NB4 (cell line): ENCODE results near the gene LAMA3.

ENCODE experiments used
- DNase-seq: peaks from one replicate; pipeline ENCODE4 v3.0.0; 2010; ENCODE audit warnings: low read depth
- H3K4me3 ChIP-seq: one replicate; pipeline ENCODE4 v1.5.1; 2011; ENCODE audit warnings: mild to moderate bottlenecking, low read depth, low read length, moderate library complexity
- MYC ChIP-seq: IDR thresholded peaks from 2 replicates; pipeline ENCODE4 v1.6.1; 2011; ENCODE audit warnings: low read depth, low read length
- POLR2A ChIP-seq: IDR thresholded peaks from 2 replicates; pipeline ENCODE4 v1.6.1; 2011; ENCODE audit warnings: mild to moderate bottlenecking; ENCODE audit not compliant: insufficient read length; ENCODE audit errors: extremely low read depth
- TF ChIP-seq, protein P1 (sequence below): IDR thresholded peaks from one replicate; pipeline ENCODE4 v1.5.1; 2012; ENCODE audit warnings: low read depth, low read length
- TF ChIP-seq, protein P2 (sequence below): IDR thresholded peaks from 2 replicates; pipeline ENCODE4 v1.6.1; 2011; ENCODE audit warnings: low read depth, low read length

The LAMA3 gene

DNA sequence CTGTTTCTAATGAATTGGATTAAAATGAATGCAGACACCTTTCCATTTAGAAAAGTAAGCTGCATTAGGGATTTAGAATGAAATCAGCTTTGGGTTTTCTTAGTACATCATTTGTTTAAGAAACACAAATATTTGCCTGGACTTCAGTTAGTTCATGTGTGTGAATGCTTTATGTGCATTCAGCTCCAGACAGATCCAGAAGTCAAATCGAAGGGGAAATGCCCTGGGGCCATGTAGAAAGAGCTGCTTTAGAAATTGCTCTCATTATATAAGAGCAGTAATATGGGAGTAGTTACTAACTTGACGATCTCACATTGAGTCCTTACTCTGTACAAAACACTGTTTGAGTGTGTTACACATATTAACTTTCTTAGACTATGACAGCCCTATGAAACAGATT is 237.3 kb downstream of the LAMA3 start:
- TF ChIP-seq MYC (no peak), POLR2A (no peak)
- TF ChIP-seq, protein P1, sequence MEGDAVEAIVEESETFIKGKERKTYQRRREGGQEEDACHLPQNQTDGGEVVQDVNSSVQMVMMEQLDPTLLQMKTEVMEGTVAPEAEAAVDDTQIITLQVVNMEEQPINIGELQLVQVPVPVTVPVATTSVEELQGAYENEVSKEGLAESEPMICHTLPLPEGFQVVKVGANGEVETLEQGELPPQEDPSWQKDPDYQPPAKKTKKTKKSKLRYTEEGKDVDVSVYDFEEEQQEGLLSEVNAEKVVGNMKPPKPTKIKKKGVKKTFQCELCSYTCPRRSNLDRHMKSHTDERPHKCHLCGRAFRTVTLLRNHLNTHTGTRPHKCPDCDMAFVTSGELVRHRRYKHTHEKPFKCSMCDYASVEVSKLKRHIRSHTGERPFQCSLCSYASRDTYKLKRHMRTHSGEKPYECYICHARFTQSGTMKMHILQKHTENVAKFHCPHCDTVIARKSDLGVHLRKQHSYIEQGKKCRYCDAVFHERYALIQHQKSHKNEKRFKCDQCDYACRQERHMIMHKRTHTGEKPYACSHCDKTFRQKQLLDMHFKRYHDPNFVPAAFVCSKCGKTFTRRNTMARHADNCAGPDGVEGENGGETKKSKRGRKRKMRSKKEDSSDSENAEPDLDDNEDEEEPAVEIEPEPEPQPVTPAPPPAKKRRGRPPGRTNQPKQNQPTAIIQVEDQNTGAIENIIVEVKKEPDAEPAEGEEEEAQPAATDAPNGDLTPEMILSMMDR: no peak
- TF ChIP-seq, protein P2, sequence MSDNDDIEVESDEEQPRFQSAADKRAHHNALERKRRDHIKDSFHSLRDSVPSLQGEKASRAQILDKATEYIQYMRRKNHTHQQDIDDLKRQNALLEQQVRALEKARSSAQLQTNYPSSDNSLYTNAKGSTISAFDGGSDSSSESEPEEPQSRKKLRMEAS: no peak
- no peak for DNase-seq
- no peak overlapping the region for H3K4me3 ChIP-seq

DNA sequence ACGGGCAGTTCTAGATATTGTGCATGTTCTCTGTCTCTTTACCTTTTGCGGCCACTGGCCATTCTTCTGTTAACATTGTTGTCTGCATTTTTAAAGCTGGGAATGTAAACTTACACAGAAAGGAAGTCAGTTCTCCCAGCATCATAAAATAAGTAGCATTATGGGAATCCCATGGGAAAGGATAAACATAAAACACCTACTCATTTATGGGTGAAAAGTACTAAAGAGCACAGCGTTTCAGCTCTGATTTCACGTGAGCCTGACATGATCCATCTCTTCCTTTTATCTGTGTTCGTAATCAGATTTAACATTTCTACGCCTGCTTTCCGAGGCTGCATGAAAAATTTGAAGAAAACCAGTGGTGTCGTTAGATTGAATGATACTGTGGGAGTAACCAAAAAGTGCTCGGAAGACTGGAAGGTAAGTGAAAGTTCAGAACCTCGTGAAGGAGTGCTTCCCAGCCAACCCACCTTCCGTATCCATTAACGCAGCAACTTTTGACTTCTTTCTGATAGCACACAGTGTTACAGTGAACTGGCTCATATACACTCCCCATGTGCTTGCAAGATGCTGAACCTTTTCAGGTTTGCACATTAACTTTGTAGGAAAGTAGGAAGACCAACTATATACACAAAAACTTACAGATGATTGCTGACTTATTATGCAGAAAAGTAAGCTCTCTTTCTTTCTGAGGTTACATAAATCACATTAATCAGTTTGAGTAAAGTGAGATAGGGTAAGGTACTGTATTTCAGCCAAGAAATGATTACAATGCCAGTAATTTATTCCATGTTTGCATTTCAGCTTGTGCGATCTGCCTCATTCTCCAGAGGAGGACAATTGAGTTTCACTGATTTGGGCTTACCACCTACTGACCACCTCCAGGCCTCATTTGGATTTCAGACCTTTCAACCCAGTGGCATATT is 238.8 kb downstream of the LAMA3 start:
- no peak overlapping the region for H3K4me3 ChIP-seq
- DNase-seq: no peak
- TF ChIP-seq, protein P1: no peak
- no peak for TF ChIP-seq MYC
- no peak for TF ChIP-seq POLR2A
- TF ChIP-seq, protein P2: no peak

DNA sequence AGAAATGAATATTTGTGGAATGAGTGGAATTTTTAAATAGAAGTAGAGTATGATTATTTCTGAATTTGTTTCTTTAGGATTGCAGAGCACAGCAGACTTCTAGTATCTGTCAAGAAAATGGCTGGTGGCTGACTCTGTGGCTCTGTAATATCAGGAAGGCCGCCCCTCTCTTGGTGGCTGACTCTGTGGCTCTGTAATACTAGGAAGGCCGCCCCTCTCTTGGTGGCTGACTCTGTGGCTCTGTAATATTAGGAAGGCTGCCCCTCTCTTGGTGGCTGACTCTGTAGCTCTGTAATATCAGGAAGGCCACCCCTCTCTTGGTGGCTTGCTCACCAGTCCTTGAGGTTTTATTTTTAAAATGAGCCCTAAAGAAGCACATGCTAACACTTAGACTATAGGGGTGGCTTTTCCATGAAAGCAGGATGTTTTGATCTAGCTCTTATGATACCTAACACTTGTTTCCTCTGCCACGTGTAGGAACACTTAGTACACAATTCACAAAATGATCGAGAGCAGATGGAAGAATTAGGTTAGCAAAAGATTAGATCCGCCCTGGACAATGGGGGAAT is 240.2 kb downstream of the LAMA3 start:
- TF ChIP-seq, protein P1: no peak
- TF ChIP-seq, protein P2: no peak
- TF ChIP-seq MYC (no peak), POLR2A (no peak)
- DNase-seq: no peak
- no peak overlapping the region for H3K4me3 ChIP-seq

DNA sequence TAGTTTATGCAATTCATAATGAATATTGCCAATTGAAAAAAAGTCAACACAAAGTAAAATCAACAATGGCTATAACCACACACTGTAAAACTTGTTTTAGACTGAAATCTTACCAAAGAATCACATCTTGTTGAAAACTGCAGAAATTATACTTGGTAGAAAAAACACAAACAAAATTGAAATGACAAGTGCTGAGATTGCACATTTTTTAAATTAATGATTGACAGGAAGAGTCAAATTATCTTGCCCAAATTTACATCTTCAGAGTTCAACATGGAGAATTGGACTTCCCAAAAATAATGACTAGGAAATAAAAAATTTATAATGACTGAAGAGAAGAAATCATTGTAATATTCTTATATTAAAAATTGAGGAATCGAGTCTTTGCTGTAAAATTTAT is 240.7 kb downstream of the LAMA3 start:
- TF ChIP-seq, protein P2: no peak
- TF ChIP-seq MYC (no peak), POLR2A (no peak)
- TF ChIP-seq, protein P1: no peak
- no peak for DNase-seq
- H3K4me3 ChIP-seq: no peak overlapping the region

DNA sequence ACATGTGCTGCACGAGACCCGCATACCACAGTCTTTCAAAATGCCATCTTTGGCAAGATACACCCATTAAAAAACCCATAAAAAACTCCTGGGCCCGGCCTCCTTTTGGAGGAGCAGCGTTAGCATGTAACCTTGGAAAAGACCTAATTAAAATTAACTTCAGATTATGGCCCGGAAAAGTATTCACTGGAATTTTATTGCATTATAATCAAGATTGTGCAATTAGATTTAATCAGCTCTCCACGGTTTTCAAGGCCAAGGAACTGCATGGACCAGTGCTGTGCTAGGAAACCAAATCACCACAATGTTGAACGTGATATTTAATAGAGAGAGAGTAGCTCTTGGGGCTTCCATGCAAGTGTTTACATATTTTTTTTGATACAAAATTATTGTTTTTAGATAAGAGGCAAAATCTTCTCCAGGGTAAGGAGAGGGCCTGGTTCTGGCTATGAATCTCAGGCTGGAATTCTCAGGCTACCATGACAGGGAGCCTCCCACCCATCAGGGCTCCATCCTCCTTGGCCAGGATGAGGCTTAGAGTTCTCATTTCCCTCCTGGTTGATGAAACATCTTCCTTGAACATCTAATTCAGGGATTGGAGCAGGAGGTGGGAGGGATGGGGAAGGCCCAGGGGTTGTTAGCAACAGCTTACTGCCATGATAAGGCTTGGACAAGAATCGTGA is 243.3 kb downstream of the LAMA3 start:
- DNase-seq: no peak
- TF ChIP-seq, protein P2: no peak
- TF ChIP-seq POLR2A (no peak), MYC (no peak)
- TF ChIP-seq, protein P1: no peak
- no peak overlapping the region for H3K4me3 ChIP-seq
